ENCODE data around the gene MAPK1IP1L. TPM values are rescaled to one million over a fixed set of nuclear protein-coding genes. Genes with fewer than 3 reads are reported as not detected.
A peak's percentile ranks its signal among the peaks of the same experiment; 100 is the strongest.

MAPK1IP1L gene
- total and polyA plus RNA-seq, 2 of the 13 experiments (the other 11 are each of a cell fraction or from before 2014, with no cell fraction given): 27.8 to 68.4 TPM

DNA sequence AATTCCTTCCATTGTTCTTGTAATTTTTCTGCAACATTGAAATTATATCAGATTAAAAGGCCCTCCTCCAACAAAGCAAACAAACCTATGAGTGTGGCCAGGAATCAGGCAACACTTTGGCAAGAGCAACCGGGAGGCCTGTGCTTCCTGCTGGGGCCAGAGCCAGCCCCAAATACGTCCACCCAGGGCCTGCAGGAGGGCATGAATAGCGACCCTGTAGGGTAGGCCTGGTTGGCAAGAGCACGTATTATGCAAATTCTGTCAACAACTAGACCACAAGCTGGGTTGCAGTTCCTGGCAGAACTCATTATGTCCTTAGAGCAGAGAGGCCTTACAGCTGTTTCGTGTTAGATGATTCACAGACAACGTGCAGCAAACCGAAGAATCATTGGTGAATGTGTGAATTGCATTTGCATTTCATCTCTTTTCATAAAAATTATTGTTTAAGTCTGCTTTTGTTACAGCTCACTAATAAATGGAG, 50.7 kb downstream of the MAPK1IP1L start (continued):
- 0 out of 2 replicates have a peak, but pooled peaks have one; percentile 14 for TF ChIP-seq TFE3 (CRISPR knock-in tag; IDR thresholded peaks at IDR 0.05)
- TF ChIP-seq ZNF558 (CRISPR knock-in tag; IDR thresholded peaks at IDR 0.05; ENCODE audit: borderline replicate concordance): no peak
- TF ChIP-seq ZNF234 (CRISPR knock-in tag; conservative IDR thresholded peaks at IDR 0.05): no peak
- TF ChIP-seq, protein P1, sequence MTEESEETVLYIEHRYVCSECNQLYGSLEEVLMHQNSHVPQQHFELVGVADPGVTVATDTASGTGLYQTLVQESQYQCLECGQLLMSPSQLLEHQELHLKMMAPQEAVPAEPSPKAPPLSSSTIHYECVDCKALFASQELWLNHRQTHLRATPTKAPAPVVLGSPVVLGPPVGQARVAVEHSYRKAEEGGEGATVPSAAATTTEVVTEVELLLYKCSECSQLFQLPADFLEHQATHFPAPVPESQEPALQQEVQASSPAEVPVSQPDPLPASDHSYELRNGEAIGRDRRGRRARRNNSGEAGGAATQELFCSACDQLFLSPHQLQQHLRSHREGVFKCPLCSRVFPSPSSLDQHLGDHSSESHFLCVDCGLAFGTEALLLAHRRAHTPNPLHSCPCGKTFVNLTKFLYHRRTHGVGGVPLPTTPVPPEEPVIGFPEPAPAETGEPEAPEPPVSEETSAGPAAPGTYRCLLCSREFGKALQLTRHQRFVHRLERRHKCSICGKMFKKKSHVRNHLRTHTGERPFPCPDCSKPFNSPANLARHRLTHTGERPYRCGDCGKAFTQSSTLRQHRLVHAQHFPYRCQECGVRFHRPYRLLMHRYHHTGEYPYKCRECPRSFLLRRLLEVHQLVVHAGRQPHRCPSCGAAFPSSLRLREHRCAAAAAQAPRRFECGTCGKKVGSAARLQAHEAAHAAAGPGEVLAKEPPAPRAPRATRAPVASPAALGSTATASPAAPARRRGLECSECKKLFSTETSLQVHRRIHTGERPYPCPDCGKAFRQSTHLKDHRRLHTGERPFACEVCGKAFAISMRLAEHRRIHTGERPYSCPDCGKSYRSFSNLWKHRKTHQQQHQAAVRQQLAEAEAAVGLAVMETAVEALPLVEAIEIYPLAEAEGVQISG (CRISPR knock-in tag; IDR thresholded peaks at IDR 0.05): 0 out of 2 replicates have a peak, but pooled peaks have one; percentile 29
- peak; percentile 26; the same call in 1 of the 2 replicates for TF ChIP-seq ETV5 (CRISPR knock-in tag; IDR thresholded peaks at IDR 0.05; ENCODE audit: borderline replicate concordance)
- TF ChIP-seq, protein P2, sequence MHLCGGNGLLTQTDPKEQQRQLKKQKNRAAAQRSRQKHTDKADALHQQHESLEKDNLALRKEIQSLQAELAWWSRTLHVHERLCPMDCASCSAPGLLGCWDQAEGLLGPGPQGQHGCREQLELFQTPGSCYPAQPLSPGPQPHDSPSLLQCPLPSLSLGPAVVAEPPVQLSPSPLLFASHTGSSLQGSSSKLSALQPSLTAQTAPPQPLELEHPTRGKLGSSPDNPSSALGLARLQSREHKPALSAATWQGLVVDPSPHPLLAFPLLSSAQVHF (CRISPR knock-in tag; IDR thresholded peaks at IDR 0.05): no peak
- no peak for TF ChIP-seq EP300 (IDR thresholded peaks at IDR 0.05; ENCODE audit: low read depth in 2 of 2, low read length in 2 of 2)
- TF ChIP-seq EP300 (CRISPR knock-in tag; IDR thresholded peaks at IDR 0.05; ENCODE audit: borderline replicate concordance): no peak; the same call in 1 of the 2 replicates
- TF ChIP-seq, protein P3, sequence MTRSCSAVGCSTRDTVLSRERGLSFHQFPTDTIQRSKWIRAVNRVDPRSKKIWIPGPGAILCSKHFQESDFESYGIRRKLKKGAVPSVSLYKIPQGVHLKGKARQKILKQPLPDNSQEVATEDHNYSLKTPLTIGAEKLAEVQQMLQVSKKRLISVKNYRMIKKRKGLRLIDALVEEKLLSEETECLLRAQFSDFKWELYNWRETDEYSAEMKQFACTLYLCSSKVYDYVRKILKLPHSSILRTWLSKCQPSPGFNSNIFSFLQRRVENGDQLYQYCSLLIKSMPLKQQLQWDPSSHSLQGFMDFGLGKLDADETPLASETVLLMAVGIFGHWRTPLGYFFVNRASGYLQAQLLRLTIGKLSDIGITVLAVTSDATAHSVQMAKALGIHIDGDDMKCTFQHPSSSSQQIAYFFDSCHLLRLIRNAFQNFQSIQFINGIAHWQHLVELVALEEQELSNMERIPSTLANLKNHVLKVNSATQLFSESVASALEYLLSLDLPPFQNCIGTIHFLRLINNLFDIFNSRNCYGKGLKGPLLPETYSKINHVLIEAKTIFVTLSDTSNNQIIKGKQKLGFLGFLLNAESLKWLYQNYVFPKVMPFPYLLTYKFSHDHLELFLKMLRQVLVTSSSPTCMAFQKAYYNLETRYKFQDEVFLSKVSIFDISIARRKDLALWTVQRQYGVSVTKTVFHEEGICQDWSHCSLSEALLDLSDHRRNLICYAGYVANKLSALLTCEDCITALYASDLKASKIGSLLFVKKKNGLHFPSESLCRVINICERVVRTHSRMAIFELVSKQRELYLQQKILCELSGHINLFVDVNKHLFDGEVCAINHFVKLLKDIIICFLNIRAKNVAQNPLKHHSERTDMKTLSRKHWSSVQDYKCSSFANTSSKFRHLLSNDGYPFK (CRISPR knock-in tag; IDR thresholded peaks at IDR 0.05; ENCODE audit: borderline replicate concordance): no peak
- TF ChIP-seq, protein P4, sequence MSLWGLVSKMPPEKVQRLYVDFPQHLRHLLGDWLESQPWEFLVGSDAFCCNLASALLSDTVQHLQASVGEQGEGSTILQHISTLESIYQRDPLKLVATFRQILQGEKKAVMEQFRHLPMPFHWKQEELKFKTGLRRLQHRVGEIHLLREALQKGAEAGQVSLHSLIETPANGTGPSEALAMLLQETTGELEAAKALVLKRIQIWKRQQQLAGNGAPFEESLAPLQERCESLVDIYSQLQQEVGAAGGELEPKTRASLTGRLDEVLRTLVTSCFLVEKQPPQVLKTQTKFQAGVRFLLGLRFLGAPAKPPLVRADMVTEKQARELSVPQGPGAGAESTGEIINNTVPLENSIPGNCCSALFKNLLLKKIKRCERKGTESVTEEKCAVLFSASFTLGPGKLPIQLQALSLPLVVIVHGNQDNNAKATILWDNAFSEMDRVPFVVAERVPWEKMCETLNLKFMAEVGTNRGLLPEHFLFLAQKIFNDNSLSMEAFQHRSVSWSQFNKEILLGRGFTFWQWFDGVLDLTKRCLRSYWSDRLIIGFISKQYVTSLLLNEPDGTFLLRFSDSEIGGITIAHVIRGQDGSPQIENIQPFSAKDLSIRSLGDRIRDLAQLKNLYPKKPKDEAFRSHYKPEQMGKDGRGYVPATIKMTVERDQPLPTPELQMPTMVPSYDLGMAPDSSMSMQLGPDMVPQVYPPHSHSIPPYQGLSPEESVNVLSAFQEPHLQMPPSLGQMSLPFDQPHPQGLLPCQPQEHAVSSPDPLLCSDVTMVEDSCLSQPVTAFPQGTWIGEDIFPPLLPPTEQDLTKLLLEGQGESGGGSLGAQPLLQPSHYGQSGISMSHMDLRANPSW (CRISPR knock-in tag; IDR thresholded peaks at IDR 0.05; ENCODE audit: borderline replicate concordance): 0 out of 2 replicates have a peak, but pooled peaks have one; percentile 29
- no peak for TF ChIP-seq ZNF251 (CRISPR knock-in tag; IDR thresholded peaks at IDR 0.05)
- peak; percentile 47 for TF ChIP-seq TEAD3 (CRISPR knock-in tag; optimal IDR thresholded peaks at IDR 0.05; ENCODE audit: borderline replicate concordance)
- no peak for TF ChIP-seq ZNF224 (CRISPR knock-in tag; IDR thresholded peaks at IDR 0.05)
- peak; percentile 30; the same call in 1 of the 2 replicates for TF ChIP-seq CEBPG (CRISPR knock-in tag; IDR thresholded peaks at IDR 0.05)
- TF ChIP-seq, protein P5, sequence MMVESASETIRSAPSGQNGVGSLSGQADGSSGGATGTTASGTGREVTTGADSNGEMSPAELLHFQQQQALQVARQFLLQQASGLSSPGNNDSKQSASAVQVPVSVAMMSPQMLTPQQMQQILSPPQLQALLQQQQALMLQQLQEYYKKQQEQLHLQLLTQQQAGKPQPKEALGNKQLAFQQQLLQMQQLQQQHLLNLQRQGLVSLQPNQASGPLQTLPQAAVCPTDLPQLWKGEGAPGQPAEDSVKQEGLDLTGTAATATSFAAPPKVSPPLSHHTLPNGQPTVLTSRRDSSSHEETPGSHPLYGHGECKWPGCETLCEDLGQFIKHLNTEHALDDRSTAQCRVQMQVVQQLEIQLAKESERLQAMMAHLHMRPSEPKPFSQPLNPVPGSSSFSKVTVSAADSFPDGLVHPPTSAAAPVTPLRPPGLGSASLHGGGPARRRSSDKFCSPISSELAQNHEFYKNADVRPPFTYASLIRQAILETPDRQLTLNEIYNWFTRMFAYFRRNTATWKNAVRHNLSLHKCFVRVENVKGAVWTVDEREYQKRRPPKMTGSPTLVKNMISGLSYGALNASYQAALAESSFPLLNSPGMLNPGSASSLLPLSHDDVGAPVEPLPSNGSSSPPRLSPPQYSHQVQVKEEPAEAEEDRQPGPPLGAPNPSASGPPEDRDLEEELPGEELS (CRISPR knock-in tag; IDR thresholded peaks at IDR 0.05): peak; percentile 41
- no peak for TF ChIP-seq SUZ12 (IDR thresholded peaks at IDR 0.05; ENCODE audit: low read depth, low read length)

Data from HepG2 (cell line).